Measurements from ENCODE around the gene ACADVL.

Gene ACADVL

GRCh38 chr17:7191069-7191468, 28.7 kb upstream of the ACADVL start:
- in situ Hi-C loops (cut with MboI; ENCODE audit: low sequenced_read_pairs) = no loop called here

GRCh38 chr17:7191571-7192270, 28.0 kb upstream of the ACADVL start:
- in situ Hi-C loops (cut with MboI; ENCODE audit: low sequenced_read_pairs) = no loop called here

GRCh38 chr17:7192271-7192937, 27.3 kb upstream of the ACADVL start:
- in situ Hi-C loops (cut with MboI; ENCODE audit: low sequenced_read_pairs) = no loop called here

DNA sequence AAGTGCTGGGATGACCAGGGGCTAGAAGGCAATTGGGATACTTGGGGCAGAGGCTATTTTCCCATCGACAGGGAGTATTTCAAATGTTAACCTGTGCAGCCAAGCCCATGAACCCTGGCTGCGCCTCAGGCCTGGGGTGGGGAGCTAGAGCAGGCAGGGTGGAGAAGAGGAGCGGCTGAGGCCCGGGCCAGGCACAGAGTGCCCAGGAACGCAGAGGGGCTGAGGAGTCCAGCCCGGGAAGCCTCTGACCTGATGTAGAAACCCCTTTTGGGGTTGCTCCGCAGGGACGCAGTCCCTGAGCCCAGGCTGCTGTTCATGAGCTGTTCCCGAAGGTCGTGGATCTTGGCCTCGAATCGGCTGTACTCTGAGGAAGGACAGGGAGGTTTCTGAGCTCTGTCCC, 23.8 kb upstream of the ACADVL start:
- in situ Hi-C loops (cut with MboI; ENCODE audit: low sequenced_read_pairs) = no loop called here

GRCh38 chr17:7196651-7197401, 22.9 kb upstream of the ACADVL start:
- in situ Hi-C loops (cut with MboI; ENCODE audit: low sequenced_read_pairs) = no loop called here

- in situ Hi-C loops (cut with MboI; ENCODE audit: low sequenced_read_pairs) = no loop called here
These were observed 16.3 kb upstream of the ACADVL start for GRCh38 chr17:7203391-7203790.

DNA sequence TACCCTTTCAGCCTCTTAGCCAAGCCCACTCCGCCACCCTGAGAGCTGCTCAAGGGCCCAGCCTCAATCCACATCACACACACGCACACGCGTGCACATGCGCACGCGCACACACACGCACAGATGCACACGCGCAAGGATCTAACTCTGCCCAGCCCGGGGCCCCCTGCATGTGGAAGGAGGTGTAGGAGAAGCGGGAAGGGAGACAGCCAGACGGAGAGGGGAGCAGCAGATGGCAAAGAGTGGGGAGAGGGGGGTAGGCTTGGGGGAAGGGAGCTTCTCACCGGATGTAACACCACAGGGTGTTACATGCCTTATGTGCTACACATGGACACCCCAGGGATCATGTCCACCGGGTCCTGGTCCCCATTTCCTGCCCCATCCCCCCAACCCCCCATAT, 15.4 kb upstream of the ACADVL start:
- in situ Hi-C loops (cut with MboI; ENCODE audit: low sequenced_read_pairs) = no loop called here

DNA sequence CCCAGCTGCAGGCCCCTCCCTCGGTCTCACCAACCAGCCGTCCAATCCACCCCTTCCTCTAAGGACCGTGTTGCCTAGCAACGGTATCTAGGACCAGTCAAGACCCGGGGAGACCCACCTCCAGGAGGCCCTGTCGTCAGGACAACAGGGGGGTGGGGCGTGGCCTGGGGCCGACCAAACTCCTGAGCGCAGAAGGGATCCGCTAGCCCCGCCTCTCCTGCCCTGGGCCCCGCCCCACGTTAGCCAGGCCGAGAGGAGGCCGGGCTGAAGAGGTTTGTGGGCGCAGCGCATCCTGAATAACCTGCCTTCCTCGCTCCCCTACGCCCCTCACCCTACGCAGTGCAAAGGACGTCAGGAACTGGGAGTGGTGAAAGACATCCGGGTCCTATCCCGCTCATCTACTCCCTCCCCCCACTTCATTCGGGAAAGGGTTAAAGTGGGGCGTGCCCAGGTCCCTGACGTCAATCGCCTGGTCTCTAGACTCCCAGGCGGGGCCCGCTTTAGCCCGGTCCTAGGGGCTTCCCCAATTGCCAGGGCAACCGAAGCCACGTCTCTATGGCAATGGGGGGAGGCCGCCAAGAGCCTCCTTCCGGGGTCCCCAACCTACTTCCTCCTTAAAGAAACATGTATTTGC, 14.8 kb upstream of the ACADVL start:
- in situ Hi-C loops (cut with MboI; ENCODE audit: low sequenced_read_pairs) = no loop called here

DNA sequence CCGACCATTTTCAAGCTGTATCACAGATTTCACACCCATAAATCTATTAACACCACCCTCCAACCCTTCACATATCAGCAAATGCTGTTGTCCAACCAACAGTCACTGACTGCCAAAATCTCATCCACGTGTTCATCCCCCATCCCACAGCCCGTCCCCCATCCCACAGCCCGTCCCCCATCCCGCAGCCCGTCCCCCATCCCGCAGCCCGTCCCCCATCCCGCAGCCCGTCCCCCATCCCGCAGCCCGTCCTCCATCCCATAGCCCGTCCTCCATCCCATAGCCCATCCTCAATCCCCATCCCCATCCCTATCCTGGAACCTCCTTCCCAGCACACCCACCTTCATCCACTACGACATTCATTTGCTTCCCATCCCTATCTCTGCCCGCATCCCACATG, 14.2 kb upstream of the ACADVL start:
- in situ Hi-C loops (cut with MboI; ENCODE audit: low sequenced_read_pairs) = no loop called here

GRCh38 chr17:7207120-7208001, 12.4 kb upstream of the ACADVL start:
- in situ Hi-C loops (cut with MboI; ENCODE audit: low sequenced_read_pairs) = no loop called here

GRCh38 chr17:7208027-7208571, 11.6 kb upstream of the ACADVL start:
- in situ Hi-C loops (cut with MboI; ENCODE audit: low sequenced_read_pairs) = no loop called here

DNA sequence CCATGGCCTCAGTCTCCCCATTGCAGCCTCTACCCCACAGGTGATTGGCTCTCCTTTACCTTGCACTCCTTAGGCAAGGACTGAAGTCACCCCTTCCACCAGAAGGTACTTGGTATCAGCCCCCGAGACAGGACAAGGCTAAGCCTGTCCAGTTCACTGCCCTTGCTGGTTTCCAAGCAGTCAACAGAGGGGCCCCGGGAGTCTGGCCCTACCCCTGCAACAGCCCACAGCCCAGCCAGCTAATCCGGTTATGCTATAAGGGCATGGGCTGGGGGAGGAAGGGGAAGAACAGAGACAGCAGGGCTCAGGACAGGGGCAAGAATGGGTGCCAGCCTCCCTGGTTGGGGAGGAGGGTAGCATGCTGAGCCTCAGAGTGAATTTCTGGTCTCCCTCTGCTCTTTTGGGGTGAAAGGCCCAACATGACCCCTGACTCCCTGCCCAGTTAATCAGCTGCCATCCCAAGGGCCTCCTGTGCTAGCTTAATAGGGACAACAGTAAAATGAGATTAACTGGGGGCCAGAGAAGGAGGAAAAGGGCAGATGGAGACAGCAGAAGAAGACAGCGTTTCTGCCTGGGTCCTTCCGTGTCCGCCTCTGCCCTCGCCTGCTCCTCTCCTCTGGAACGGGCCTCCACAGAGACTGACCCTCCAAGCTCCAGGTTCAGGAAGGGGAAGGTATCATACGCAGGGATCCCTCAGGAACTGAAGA, 10.8 kb upstream of the ACADVL start:
- in situ Hi-C loops (cut with MboI; ENCODE audit: low sequenced_read_pairs) = no loop called here

GRCh38 chr17:7211491-7212273, 8.1 kb upstream of the ACADVL start:
- in situ Hi-C loops (cut with MboI; ENCODE audit: low sequenced_read_pairs) = no loop called here

DNA sequence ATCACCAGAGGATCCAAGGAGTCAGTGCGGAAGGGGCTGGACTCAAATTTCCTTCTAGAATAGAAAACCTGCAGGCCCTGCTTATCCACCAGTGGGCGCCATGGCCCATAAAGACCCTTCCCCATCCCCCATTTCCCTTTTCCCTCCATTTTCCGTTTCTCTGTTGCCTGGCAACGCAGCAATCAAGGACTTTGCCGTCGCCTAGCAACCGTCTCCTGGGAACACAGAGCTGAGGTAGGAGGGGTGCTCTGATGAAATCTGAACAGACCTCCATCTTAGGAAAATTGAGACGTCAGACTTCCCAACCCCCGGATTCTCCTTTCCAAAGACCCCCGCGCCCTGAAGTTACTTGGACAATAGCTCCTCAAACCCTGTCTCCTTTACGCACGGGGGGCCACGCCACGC, 5.8 kb upstream of the ACADVL start:
- in situ Hi-C loops (cut with MboI; ENCODE audit: low sequenced_read_pairs) = no loop called here

- in situ Hi-C loops (cut with MboI; ENCODE audit: low sequenced_read_pairs) = no loop called here
These were observed 5.2 kb upstream of the ACADVL start for GRCh38 chr17:7214300-7215135.

- in situ Hi-C loops (cut with MboI; ENCODE audit: low sequenced_read_pairs) = no loop called here
These were observed 4.6 kb upstream of the ACADVL start for GRCh38 chr17:7215136-7215638.

DNA sequence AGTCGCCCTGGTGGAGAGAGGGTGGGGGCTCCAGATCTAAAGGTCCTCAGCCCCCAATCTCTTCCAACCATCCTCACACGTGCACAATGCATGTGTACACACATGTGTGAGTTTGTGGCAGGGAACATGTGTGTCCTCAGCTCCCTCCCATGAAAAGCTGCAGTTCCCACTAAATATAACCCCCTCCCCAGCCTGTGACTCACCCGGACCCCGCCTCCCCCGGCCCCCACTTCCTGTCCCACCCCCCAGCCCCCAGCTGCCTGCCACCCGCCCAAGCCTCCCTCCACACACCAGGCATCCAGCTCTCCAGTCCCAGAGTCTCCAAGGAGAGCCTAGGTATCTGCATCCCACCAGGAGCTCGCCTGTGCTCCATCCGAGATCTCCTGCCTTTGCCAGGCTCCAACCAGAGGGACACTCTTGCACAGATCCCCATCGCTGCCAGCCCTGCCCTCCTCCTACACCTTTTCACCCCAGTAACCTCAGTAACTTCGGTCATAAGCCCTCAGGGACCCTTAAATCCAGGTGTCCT, 4.0 kb upstream of the ACADVL start:
- in situ Hi-C loops (cut with MboI; ENCODE audit: low sequenced_read_pairs) = no loop called here
